PC-3 (cell line): ENCODE measurements around the gene DPT.

Experiments used
- CTCF ChIP-seq: fragments of 300-600 bp; sonication (generic); conservative IDR thresholded peaks from 2 replicates; pipeline ENCODE4 v1.5.1; 2017; ENCODE audit warnings: antibody characterized with exemption, low read depth, mild to moderate bottlenecking, low read length
- EZH2 ChIP-seq: fragments of 300-600 bp; sonication (generic); IDR thresholded peaks from one replicate; pipeline ENCODE4 v1.6.1; 2017; ENCODE audit warnings: antibody characterized with exemption, mild to moderate bottlenecking, low read length; ENCODE audit not compliant: unreplicated experiment
- EZH2phosphoT487 ChIP-seq: fragments of 300-600 bp; sonication (generic); IDR thresholded peaks from 2 replicates; pipeline ENCODE4 v1.6.1; 2018; ENCODE audit warnings: mild to moderate bottlenecking, antibody characterized with exemption, low read length, borderline replicate concordance

GRCh38 chr1:168672278-168672677 lies 56.7 kb downstream of the DPT start:
- TF ChIP-seq CTCF = no peak
- TF ChIP-seq EZH2 = no peak
- TF ChIP-seq EZH2phosphoT487 = no peak
